ENCODE data around the gene CREB5. TPM values are rescaled to one million over a fixed set of nuclear protein-coding genes. Genes with fewer than 3 reads are reported as not detected.

CREB5 gene
- polyA plus RNA-seq, 1 donor from 2014 or later = 3.7 TPM

- no peaks in the 10 kb centered on the region for H3K9me2 ChIP-seq (ENCODE audit: insufficient read depth, low read length)
- H2AFZ ChIP-seq (ENCODE audit: low read depth, low read length) = no peak overlapping the region
- H3K9me3 ChIP-seq (ENCODE audit: low read length) = no peaks in the 10 kb centered on the region
- no peaks in the 10 kb centered on the region for H3K79me2 ChIP-seq (replicated peaks; ENCODE audit: insufficient read depth, low read length)
- no peak overlapping the region for H3K9ac ChIP-seq (ENCODE audit: low read length)
- H4K20me1 ChIP-seq (ENCODE audit: insufficient read depth) = no peaks in the 10 kb centered on the region
- H3K4me2 ChIP-seq (ENCODE audit: low read length) = no peak overlapping the region
- no peak overlapping the region for H3K4me3 ChIP-seq (ENCODE audit: low read length)
- no peak for TF ChIP-seq POLR2AphosphoS5 (IDR thresholded peaks at IDR 0.05)
- no peak for TF ChIP-seq RAD21 (conservative IDR thresholded peaks at IDR 0.05)
- TF ChIP-seq, protein P1, sequence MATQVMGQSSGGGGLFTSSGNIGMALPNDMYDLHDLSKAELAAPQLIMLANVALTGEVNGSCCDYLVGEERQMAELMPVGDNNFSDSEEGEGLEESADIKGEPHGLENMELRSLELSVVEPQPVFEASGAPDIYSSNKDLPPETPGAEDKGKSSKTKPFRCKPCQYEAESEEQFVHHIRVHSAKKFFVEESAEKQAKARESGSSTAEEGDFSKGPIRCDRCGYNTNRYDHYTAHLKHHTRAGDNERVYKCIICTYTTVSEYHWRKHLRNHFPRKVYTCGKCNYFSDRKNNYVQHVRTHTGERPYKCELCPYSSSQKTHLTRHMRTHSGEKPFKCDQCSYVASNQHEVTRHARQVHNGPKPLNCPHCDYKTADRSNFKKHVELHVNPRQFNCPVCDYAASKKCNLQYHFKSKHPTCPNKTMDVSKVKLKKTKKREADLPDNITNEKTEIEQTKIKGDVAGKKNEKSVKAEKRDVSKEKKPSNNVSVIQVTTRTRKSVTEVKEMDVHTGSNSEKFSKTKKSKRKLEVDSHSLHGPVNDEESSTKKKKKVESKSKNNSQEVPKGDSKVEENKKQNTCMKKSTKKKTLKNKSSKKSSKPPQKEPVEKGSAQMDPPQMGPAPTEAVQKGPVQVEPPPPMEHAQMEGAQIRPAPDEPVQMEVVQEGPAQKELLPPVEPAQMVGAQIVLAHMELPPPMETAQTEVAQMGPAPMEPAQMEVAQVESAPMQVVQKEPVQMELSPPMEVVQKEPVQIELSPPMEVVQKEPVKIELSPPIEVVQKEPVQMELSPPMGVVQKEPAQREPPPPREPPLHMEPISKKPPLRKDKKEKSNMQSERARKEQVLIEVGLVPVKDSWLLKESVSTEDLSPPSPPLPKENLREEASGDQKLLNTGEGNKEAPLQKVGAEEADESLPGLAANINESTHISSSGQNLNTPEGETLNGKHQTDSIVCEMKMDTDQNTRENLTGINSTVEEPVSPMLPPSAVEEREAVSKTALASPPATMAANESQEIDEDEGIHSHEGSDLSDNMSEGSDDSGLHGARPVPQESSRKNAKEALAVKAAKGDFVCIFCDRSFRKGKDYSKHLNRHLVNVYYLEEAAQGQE (IDR thresholded peaks at IDR 0.05; ENCODE audit: borderline replicate concordance) = no peak
- no peak for TF ChIP-seq EP300 (conservative IDR thresholded peaks at IDR 0.05; ENCODE audit: poor library complexity, severe bottlenecking)
- TF ChIP-seq, protein P2, sequence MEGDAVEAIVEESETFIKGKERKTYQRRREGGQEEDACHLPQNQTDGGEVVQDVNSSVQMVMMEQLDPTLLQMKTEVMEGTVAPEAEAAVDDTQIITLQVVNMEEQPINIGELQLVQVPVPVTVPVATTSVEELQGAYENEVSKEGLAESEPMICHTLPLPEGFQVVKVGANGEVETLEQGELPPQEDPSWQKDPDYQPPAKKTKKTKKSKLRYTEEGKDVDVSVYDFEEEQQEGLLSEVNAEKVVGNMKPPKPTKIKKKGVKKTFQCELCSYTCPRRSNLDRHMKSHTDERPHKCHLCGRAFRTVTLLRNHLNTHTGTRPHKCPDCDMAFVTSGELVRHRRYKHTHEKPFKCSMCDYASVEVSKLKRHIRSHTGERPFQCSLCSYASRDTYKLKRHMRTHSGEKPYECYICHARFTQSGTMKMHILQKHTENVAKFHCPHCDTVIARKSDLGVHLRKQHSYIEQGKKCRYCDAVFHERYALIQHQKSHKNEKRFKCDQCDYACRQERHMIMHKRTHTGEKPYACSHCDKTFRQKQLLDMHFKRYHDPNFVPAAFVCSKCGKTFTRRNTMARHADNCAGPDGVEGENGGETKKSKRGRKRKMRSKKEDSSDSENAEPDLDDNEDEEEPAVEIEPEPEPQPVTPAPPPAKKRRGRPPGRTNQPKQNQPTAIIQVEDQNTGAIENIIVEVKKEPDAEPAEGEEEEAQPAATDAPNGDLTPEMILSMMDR (IDR thresholded peaks at IDR 0.05; ENCODE audit: poor library complexity, severe bottlenecking) = no peak
- TF ChIP-seq EZH2 (IDR thresholded peaks at IDR 0.05; ENCODE audit: borderline replicate concordance, insufficient read depth, low read length, poor library complexity, severe bottlenecking) = no peak
- no peak for TF ChIP-seq MXI1 (conservative IDR thresholded peaks at IDR 0.05; ENCODE audit: poor library complexity, severe bottlenecking)
- TF ChIP-seq TAF1 (IDR thresholded peaks at IDR 0.05; ENCODE audit: low read depth) = no peak
- no peak for TF ChIP-seq SMC3 (conservative IDR thresholded peaks at IDR 0.05; ENCODE audit: poor library complexity)
- no peaks in the 10 kb centered on the region for H3K36me3 ChIP-seq (ENCODE audit: insufficient read depth, low read length)
- H3F3A ChIP-seq (ENCODE audit: insufficient read depth, low read length, poor library complexity, severe bottlenecking) = no peaks in the 10 kb centered on the region
- no peaks in the 10 kb centered on the region for H3K27me3 ChIP-seq (ENCODE audit: insufficient read depth, low read depth, low read length)
- H3K27ac ChIP-seq (ENCODE audit: low read length) = no peak overlapping the region
Observed at GRCh38 chr7:28619256-28619655, 206.9 kb downstream of the CREB5 start.

DNA sequence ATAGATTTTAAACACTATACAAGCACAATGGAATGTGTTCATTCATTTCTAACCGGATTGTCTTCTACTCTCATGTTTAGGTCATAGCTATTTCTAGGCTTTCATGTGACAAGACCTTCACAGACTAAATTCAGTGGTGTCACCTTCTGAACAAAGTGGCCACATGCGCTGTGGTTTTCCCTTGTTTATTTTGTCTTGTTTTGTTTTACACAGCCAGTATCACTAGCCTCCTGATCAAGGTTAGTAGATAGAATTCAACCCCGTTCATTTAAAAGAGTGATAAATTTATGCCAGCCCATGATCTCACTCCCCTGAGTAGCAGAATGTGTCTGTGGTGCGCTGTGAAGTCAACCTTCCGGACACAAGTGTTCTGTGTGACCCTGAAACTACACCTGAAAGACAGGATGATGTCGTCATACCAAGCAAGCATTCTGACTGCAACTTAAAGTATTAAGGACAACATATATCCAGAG lies 209.1 kb downstream of the CREB5 start:
- H3K79me2 ChIP-seq (replicated peaks; ENCODE audit: insufficient read depth, low read length) = no peaks in the 10 kb centered on the region
- H2AFZ ChIP-seq (ENCODE audit: low read depth, low read length) = no peak overlapping the region
- H3K4me3 ChIP-seq (ENCODE audit: low read length) = no peak overlapping the region
- H3K36me3 ChIP-seq (ENCODE audit: insufficient read depth, low read length) = no peaks in the 10 kb centered on the region
- H3K27me3 ChIP-seq (ENCODE audit: insufficient read depth, low read depth, low read length) = no peaks in the 10 kb centered on the region
- H3K9me2 ChIP-seq (ENCODE audit: insufficient read depth, low read length) = no peaks in the 10 kb centered on the region
- H3K27ac ChIP-seq (ENCODE audit: low read length) = no peak overlapping the region
- no peak overlapping the region for H3K9ac ChIP-seq (ENCODE audit: low read length)
- H4K20me1 ChIP-seq (ENCODE audit: insufficient read depth) = no peaks in the 10 kb centered on the region
- no peak overlapping the region for H3K4me2 ChIP-seq (ENCODE audit: low read length)
- no peak for TF ChIP-seq RAD21 (conservative IDR thresholded peaks at IDR 0.05)
- H3F3A ChIP-seq (ENCODE audit: insufficient read depth, low read length, poor library complexity, severe bottlenecking) = no peaks in the 10 kb centered on the region
- no peaks in the 10 kb centered on the region for H3K9me3 ChIP-seq (ENCODE audit: low read length)
